Fibroblast of gingiva (primary cell): ENCODE measurements around the gene PRR23E.

Experiments used
- DNase-seq: peaks from one replicate; pipeline ENCODE4 v3.0.0-alpha.2; 2011; ENCODE audit warnings: low read depth

Gene PRR23E

GRCh38 chr3:127185268-127185667 is 7.7 kb upstream of the PRR23E start:
- DNase-seq: no peak

- no peak for DNase-seq
Observed at GRCh38 chr3:127185962-127186674, 6.8 kb upstream of the PRR23E start.

DNA sequence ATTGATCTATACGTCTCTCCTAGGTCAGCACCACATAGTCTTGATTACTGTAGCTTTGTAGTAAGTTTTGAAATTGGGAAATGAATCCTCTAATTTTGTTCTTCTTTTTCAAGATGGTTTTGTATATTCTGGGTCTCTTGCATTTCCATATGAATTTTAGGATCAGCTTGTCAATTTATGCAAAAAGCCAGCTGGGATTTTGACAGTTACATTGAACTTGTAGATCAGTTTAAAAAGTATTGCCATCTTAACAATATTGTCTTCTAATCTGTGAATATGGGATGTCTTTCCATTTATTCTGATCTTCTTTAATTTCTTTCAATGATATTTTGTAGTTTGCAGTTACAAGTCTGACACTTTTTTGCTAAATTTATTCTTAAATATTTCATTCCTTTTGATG is 5.6 kb upstream of the PRR23E start:
- no peak for DNase-seq

- no peak for DNase-seq
Observed at GRCh38 chr3:127193341-127193740, 410 bp downstream of the PRR23E start.

- no peak for DNase-seq
Observed at GRCh38 chr3:127193775-127194174, 844 bp downstream of the PRR23E start.

- DNase-seq: no peak
Observed at GRCh38 chr3:127194601-127195187, 1.8 kb downstream of the PRR23E start.

DNA sequence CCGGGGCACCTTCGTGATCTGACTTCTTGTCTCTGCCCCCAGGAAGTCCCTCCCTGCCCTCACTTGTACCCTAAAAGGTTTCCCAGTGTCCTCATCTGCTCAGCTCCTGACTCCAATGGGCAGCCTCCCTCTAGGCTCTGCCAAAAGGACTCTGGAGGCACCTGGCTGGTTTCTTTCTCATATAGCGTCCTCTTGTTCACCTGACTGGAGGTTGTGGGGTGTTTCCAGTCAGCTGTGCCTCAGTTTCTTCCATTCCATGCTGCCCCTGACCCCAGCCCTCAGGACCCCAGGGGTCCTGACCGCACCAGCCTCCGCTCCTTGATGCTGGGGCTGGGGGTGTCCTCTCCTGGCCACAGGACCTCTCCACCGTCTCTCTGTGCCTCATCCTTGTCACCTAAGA is 2.5 kb downstream of the PRR23E start:
- no peak for DNase-seq

DNA sequence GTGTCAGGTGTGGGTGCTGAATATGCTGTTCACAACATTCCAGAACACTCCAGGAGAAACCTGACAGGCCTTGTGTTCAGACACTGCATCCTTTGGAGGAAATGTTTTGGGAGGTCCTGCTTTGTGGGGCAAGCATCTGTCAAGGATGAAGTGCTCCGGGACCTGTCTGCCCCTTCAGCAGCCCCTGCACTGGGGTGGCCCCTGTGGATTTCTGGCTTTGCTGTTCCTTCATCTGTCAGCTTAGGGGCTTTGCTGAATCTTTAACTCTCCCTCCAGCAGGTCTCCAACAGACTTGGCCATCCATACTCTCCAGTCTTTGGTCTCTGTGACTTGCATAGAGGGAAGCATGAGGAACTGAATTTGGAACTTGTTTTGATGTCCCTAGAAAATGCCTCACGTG is 3.1 kb downstream of the PRR23E start:
- no peak for DNase-seq

GRCh38 chr3:127196466-127197299 is 3.8 kb downstream of the PRR23E start:
- DNase-seq: no peak

DNA sequence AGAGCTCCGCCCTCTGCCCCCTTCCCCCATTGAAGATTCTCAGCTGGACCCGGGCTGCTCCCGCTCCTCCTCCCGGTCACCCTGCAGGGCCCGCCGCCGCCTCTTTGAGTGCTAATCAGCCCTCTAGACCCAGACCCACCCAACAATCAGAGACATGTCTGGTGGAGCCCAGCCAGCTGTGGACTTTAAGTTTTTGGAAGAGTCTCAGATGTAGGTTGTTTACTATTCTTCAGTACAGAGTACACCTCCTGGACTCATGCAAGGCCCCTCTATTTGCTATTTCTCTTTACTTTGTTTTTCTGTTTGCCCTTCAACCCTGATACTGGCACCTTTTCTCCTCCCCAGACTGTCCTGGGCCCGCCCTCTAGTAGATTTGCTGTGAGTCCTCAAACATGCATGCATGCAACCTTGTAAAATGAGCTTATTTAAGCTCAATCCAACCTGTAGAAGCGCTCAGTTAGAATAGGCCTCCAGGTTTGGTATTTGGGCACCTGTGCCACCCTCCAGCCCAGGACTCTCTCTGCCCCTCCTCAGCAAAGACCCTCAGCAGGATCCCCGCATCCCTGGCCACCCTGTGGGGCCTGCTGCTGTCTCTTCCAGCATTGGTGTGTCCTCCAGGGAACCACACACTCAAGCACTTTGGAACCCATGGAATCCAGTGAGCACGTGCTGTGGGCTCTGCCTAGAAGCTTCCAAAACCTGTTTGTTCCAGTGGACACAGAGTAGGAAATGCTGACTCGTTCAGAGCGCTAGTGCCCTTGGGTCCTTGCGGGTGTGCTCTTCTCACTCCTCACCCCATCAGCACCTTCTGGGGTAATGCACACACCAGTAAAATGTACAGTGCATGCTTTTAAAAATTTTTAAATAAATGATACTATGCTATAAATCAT is 4.6 kb downstream of the PRR23E start:
- DNase-seq: no peak

DNA sequence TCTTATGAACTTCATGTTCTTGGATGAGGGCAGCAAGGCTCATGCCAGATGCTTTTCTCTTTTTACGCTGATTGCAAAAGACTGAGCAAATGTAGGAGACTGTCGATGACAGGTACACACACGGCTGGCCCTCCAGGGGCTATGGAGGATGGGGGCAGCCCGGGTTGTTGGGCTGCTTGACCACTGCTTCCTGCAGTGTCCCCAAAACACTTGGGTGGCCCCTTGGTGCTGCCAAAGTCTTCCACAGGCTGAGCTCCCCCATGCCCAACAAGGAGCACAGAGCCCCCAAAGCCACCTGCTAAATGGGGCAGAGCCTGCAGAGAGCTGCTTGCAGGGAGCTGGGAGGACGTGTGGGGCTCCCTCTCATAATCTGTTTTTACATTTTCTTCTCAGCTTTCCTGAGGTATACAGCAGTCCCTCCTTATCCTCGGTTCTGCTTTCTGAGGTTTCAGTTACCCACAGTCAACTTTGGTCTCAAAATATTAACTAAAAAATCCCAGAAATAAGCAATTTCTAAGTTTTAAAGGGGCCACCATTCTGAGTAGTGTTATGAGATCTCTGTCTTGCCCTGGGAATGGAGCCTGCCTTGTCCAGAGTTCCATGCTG is 7.3 kb downstream of the PRR23E start:
- DNase-seq: no peak

GRCh38 chr3:127203024-127203423 is 10.1 kb downstream of the PRR23E start:
- no peak for DNase-seq

- no peak for DNase-seq
Observed at GRCh38 chr3:127204841-127205582, 12.1 kb downstream of the PRR23E start.

DNA sequence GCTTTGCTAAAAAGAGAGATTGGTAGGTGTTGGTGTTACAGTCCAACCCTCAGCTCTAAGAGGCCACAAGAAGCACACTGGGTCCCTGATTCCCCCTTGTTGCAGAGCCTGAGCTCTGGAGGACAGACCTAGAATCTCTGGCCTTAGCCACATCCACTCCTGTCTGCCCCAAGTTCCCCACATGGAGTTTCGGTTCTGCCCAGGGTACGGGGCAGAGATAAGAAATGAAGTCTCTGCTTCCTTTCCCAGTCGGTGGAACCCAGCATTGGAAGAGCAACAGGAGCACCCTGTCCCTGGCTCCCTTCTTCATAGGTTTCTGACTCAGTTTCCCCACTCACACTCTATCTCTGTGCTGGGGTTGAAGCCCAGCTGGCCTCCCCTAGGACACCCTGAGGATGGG is 13.2 kb downstream of the PRR23E start:
- DNase-seq: no peak

DNA sequence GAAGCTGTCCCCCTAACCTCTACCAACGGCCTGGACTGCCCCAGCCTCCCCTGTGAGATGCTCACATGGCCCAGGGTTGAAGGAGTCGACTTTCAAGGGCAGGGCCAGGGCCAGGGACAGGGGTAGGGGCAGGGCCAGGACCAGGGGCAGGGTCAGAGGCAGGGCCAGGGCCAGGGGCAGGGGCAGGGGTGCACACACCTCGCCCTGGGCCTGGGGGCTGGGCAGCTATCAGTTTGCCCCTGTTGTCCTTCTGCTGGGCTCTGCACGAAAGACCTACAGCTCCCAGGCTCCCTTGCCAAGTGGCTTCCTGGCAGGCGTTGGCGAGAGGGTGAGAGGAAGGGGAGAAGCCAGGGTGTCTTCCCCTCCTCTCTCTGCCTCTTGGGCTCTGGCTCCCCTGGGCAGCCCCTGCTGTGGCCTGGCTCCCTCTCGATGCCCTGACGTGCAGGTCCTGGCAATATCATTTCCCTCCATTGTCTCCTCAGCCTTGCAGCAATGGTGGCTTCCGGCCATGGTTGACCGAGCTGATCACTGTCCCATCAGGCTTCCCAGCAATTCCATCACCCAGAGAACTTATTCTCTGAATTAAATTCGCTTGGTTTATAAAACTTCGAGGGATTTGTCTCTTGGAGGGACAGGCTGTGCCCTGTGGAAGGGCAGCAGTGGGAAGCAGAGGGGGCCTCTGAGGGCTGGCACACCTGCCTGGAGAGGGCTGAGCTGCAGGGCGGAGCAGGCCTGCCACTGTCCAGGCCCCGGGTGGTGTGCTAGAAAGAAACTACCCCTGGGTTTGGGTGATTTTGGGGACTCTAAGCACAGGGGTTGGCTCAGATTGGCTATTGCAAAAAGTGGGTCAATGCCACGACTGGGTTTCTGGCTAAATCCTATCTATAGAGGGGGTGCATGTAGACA is 13.9 kb downstream of the PRR23E start:
- DNase-seq: no peak

GRCh38 chr3:127207727-127208482 is 15.0 kb downstream of the PRR23E start:
- DNase-seq: no peak

- no peak for DNase-seq
Observed at GRCh38 chr3:127208483-127209100, 15.7 kb downstream of the PRR23E start.

GRCh38 chr3:127209155-127209839 is 16.4 kb downstream of the PRR23E start:
- DNase-seq: no peak
